ENCODE measurements around the gene LSS.

LSS gene

GRCh38 chr21:46191257-46191685, 37.3 kb downstream of the LSS start:
- H3K9ac ChIP-seq: no peak overlapping the region

GRCh38 chr21:46190491-46191131, 38.0 kb downstream of the LSS start:
- Histone ChIP-seq H3K27me3 (ENCODE audit: control insufficient read depth, insufficient read depth, low read length) (no peaks in the 10 kb centered on the region), H2AFZ (no peak overlapping the region), H3K9me3 (ENCODE audit: control insufficient read depth, low read length) (no peaks in the 10 kb centered on the region), H3K27ac (no peak overlapping the region), H3K4me3 (ENCODE audit: low read depth, low read length) (no peak overlapping the region), H3K4me2 (ENCODE audit: low read length) (no peak overlapping the region), H3K79me2 (no peaks in the 10 kb centered on the region), H3K9ac (no peak overlapping the region), H3K4me1 (peaks cover 9% of the 10 kb centered on the region), H3K36me3 (ENCODE audit: control insufficient read depth, insufficient read depth, low read length) (no peaks in the 10 kb centered on the region)
- TF ChIP-seq, protein P1, sequence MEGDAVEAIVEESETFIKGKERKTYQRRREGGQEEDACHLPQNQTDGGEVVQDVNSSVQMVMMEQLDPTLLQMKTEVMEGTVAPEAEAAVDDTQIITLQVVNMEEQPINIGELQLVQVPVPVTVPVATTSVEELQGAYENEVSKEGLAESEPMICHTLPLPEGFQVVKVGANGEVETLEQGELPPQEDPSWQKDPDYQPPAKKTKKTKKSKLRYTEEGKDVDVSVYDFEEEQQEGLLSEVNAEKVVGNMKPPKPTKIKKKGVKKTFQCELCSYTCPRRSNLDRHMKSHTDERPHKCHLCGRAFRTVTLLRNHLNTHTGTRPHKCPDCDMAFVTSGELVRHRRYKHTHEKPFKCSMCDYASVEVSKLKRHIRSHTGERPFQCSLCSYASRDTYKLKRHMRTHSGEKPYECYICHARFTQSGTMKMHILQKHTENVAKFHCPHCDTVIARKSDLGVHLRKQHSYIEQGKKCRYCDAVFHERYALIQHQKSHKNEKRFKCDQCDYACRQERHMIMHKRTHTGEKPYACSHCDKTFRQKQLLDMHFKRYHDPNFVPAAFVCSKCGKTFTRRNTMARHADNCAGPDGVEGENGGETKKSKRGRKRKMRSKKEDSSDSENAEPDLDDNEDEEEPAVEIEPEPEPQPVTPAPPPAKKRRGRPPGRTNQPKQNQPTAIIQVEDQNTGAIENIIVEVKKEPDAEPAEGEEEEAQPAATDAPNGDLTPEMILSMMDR (IDR thresholded peaks at IDR 0.05): no peak

More at GRCh38 chr21:46191257-46191685, 37.3 kb downstream of the LSS start:
- Histone ChIP-seq H3K79me2 (no peaks in the 10 kb centered on the region), H2AFZ (no peak overlapping the region), H3K4me2 (ENCODE audit: low read length) (no peak overlapping the region), H3K27me3 (ENCODE audit: control insufficient read depth, insufficient read depth, low read length) (no peaks in the 10 kb centered on the region), H3K27ac (no peak overlapping the region), H3K9me3 (ENCODE audit: control insufficient read depth, low read length) (no peaks in the 10 kb centered on the region), H3K4me1 (peaks cover 9% of the 10 kb centered on the region), H3K4me3 (ENCODE audit: low read depth, low read length) (no peak overlapping the region), H3K36me3 (ENCODE audit: control insufficient read depth, insufficient read depth, low read length) (no peaks in the 10 kb centered on the region)
- TF ChIP-seq, protein P1 (IDR thresholded peaks at IDR 0.05): no peak

GRCh38 chr21:46189959-46190490, 38.5 kb downstream of the LSS start:
- Histone ChIP-seq H3K36me3 (ENCODE audit: control insufficient read depth, insufficient read depth, low read length) (no peaks in the 10 kb centered on the region), H2AFZ (no peak overlapping the region), H3K27me3 (ENCODE audit: control insufficient read depth, insufficient read depth, low read length) (no peaks in the 10 kb centered on the region), H3K9me3 (ENCODE audit: control insufficient read depth, low read length) (no peaks in the 10 kb centered on the region), H3K4me3 (ENCODE audit: low read depth, low read length) (no peak overlapping the region), H3K4me1 (peaks cover 9% of the 10 kb centered on the region), H3K9ac (no peak overlapping the region), H3K27ac (no peak overlapping the region), H3K79me2 (no peaks in the 10 kb centered on the region), H3K4me2 (ENCODE audit: low read length) (no peak overlapping the region)
- TF ChIP-seq, protein P1 (IDR thresholded peaks at IDR 0.05): no peak

- TF ChIP-seq, protein P1 (IDR thresholded peaks at IDR 0.05): no peak
- no peaks in the 10 kb centered on the region for H3K27me3 ChIP-seq (ENCODE audit: control insufficient read depth, insufficient read depth, low read length)
- no peak overlapping the region for H3K4me2 ChIP-seq (ENCODE audit: low read length)
- H3K79me2 ChIP-seq: no peaks in the 10 kb centered on the region
- peak overlapping the region; percentile 72 for H2AFZ ChIP-seq
- no peaks in the 10 kb centered on the region for H3K36me3 ChIP-seq (ENCODE audit: control insufficient read depth, insufficient read depth, low read length)
- no peaks in the 10 kb centered on the region for H3K9me3 ChIP-seq (ENCODE audit: control insufficient read depth, low read length)
- peaks cover 9% of the 10 kb centered on the region for H3K4me1 ChIP-seq
- H3K4me3 ChIP-seq (ENCODE audit: low read depth, low read length): no peak overlapping the region
- peak overlapping the region; percentile 71 for H3K27ac ChIP-seq
- H3K9ac ChIP-seq: no peak overlapping the region
Observed at GRCh38 chr21:46189213-46189958, 39.2 kb downstream of the LSS start.
